Measurements from ENCODE around the gene SLC26A5. TPM values are rescaled to one million over a fixed set of nuclear protein-coding genes. Genes with fewer than 3 reads are reported as not detected.
A peak's percentile ranks its signal among the peaks of the same experiment; 100 is the strongest.

The SLC26A5 gene, protein sequence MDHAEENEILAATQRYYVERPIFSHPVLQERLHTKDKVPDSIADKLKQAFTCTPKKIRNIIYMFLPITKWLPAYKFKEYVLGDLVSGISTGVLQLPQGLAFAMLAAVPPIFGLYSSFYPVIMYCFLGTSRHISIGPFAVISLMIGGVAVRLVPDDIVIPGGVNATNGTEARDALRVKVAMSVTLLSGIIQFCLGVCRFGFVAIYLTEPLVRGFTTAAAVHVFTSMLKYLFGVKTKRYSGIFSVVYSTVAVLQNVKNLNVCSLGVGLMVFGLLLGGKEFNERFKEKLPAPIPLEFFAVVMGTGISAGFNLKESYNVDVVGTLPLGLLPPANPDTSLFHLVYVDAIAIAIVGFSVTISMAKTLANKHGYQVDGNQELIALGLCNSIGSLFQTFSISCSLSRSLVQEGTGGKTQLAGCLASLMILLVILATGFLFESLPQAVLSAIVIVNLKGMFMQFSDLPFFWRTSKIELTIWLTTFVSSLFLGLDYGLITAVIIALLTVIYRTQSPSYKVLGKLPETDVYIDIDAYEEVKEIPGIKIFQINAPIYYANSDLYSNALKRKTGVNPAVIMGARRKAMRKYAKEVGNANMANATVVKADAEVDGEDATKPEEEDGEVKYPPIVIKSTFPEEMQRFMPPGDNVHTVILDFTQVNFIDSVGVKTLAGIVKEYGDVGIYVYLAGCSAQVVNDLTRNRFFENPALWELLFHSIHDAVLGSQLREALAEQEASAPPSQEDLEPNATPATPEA
- total RNA-seq (2021; fragmentation: NEBNext Ultra II Directional; extraction: Animal tissue kit (Norgen Biotek cat#: 25700)) = 0.24 and 0.40 TPM in 2 replicates
- 0.09 and 0.24 TPM in 2 replicates for polyA plus RNA-seq (2011; rRNA removed)
- polyA plus RNA-seq (2011; cell fraction: cytosol; rRNA removed) = 0.22 TPM
- polyA plus RNA-seq (2011; cell fraction: nucleus; rRNA removed) = 0.26 TPM
- polyA plus RNA-seq (2012, experiment 1 of 2) = 0.09 to 0.19 TPM (median 0.14 TPM) in 4 replicates
- polyA plus RNA-seq (2012, experiment 2 of 2) = not detected
- 0.18 TPM for polyA plus RNA-seq (2013, experiment 1 of 2)
- 0.07 TPM for polyA plus RNA-seq (2013, experiment 2 of 2)
- 0.15 and 0.60 TPM in 2 replicates for polyA minus RNA-seq (2011; rRNA and poly(A)+ RNA removed)
- polyA minus RNA-seq (2011; cell fraction: cytosol; rRNA and poly(A)+ RNA removed) = 0.59 TPM
- 1.8 TPM for polyA minus RNA-seq (2011; cell fraction: nucleus; rRNA and poly(A)+ RNA removed)
- long read RNA-seq, experiment 1 = 0 reads
- long read RNA-seq, experiment 2 = 0 reads

DNA sequence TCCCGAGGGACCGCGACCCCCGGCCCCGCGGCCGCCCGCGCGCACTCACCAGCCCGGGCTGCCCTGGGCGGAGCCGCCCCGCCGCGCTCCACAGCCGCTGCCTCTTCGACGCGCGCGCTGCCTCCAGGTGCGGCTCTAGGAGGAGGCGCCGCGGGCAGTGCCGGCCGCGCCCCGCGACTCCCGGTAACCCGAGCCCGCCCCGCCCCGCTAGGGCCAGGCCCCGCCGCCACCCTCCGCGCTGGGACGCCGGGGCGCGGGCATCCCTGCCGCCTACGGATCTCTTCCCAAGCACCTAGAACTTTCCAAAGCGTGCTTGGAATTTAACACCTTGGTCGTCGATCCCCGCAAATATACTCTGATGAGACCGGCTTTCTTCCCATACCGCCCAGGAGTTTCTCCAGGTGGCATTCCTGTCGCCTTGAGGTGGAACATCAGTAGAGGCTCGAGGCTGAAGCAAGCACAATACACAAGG lies at the start of gene SLC26A5:
Gene SLC26A5, minus strand, starts transcription at position 159 of the 472 bp plus-strand sequence. CDS start 24,693 bp downstream, outside the sequence.
- FAIRE-seq = no peak
- no peak within 1 kb of the TSS for H4K5ac ChIP-seq (ENCODE audit: insufficient read length, low read depth, low read length)
- no peak within 1 kb of the TSS for H2BK120ac ChIP-seq (replicated peaks; ENCODE audit: low read depth, low read length)
- no peaks in the 10 kb centered on the region for H3K36me3 ChIP-seq (ENCODE audit: control insufficient read depth in 2 of 4, insufficient read depth in 4 of 4, low read length in 3 of 4)
- no peak within 1 kb of the TSS for H2BK5ac ChIP-seq (ENCODE audit: low read depth, low read length)
- peak within 1 kb of the TSS; percentile 27 to 59 (median 39) for H3K4me3 ChIP-seq (ENCODE audit: extremely low read depth in 1 of 4, insufficient read depth in 2 of 4, low read depth in 3 of 4, low read length in 4 of 4)
- no peak within 1 kb of the TSS for H4K8ac ChIP-seq (ENCODE audit: extremely low read depth, insufficient read depth, low read length)
- WGBS, 2 experiments (ENCODE audit: extremely low coverage in 1 of 2, insufficient coverage in 1 of 2, insufficient read length in 1 of 2, insufficient replicate concordance in 2 of 2, low coverage in 1 of 2, low lambda C conversion rate in 2 of 2, missing lambda C conversion rate in 1 of 2) = 6% methylated on average over 51 of the region's 54 CpGs; no CpG with 5 or more reads in 1 of the 2 experiments
- peak within 1 kb of the TSS; percentile 71 to 83 for H3K4me2 ChIP-seq (ENCODE audit: insufficient read depth in 1 of 2, low read depth in 2 of 2, low read length in 2 of 2)
- H3K23ac ChIP-seq (ENCODE audit: insufficient read length) = no peak within 1 kb of the TSS
- peak within 1 kb of the TSS; percentile 71 for H3K18ac ChIP-seq (ENCODE audit: extremely low read depth, low read length)
- H2BK20ac ChIP-seq (ENCODE audit: low read length) = no peak within 1 kb of the TSS
- peaks cover 1 to 38% (median 28%) of the 10 kb centered on the region in 4 experiments for H3K27me3 ChIP-seq (replicated peaks in 1 of 4; ENCODE audit: control insufficient read depth in 3 of 4, extremely low read depth in 1 of 4, insufficient read depth in 3 of 4, low read length in 3 of 4)
- peak within 1 kb of the TSS; percentile 88 for H2AFZ ChIP-seq (ENCODE audit: low read length)
- H4K20me1 ChIP-seq (replicated peaks in 1 of 2; ENCODE audit: control insufficient read depth in 1 of 2, insufficient read depth in 2 of 2, low read length in 2 of 2) = no peaks in the 10 kb centered on the region
- no peak within 1 kb of the TSS for H3K14ac ChIP-seq (ENCODE audit: insufficient read length)
- H3K56ac ChIP-seq (replicated peaks; ENCODE audit: insufficient read length, low read depth, low read length) = no peak within 1 kb of the TSS
- peaks cover 0 to 6% (median 4%) of the 10 kb centered on the region in 4 experiments; a peak in 5 of 7 replicates for H3K4me1 ChIP-seq (replicated peaks in 1 of 4; ENCODE audit: control insufficient read depth in 3 of 4, insufficient read depth in 4 of 4, low read length in 3 of 4)
- H3K79me2 ChIP-seq (ENCODE audit: control insufficient read depth in 1 of 2, insufficient read depth in 2 of 2, low read length in 2 of 2) = no peaks in the 10 kb centered on the region
- no peak within 1 kb of the TSS for H2BK12ac ChIP-seq (ENCODE audit: low read depth, low read length)
- no peak for DNase-seq (ENCODE audit: low read depth in 1 of 2, low spot score in 2 of 2)
- no peaks in the 10 kb centered on the region for H3K9me3 ChIP-seq (ENCODE audit: insufficient read depth in 2 of 2, low read depth in 1 of 2, low read length in 1 of 2)
- no peak within 1 kb of the TSS for H2AK5ac ChIP-seq (ENCODE audit: low read depth, low read length)
- 0 out of 7 replicates have a peak within 1 kb of the TSS, but pooled peaks of 1 of the 4 experiments have one; percentile 34 for H3K9ac ChIP-seq (replicated peaks in 1 of 4; ENCODE audit: extremely low read depth in 1 of 4, low read depth in 3 of 4, low read length in 3 of 4)
- H3K23me2 ChIP-seq (ENCODE audit: low read depth, low read length) = peaks cover 4% of the 10 kb centered on the region; the same call in 1 of the 2 replicates
- CTCF ChIA-PET (ENCODE audit: partially characterized antibody) = interaction anchor here (0.6 to 2.0 kb wide), 9 partner anchors 10 to 1773 kb away, joined by 3 to 13 read pairs (median 4); no protein-coding TSS in a partner anchor
- POLR2A ChIA-PET (ENCODE audit: partially characterized antibody) = no interaction called here
- H3K4ac ChIP-seq (replicated peaks; ENCODE audit: insufficient read length, low read depth, low read length) = no peak within 1 kb of the TSS
- no peak within 1 kb of the TSS for H4K91ac ChIP-seq (replicated peaks; ENCODE audit: insufficient read length, low read length)
- H2BK15ac ChIP-seq (ENCODE audit: low read length) = no peak within 1 kb of the TSS
- no peaks in the 10 kb centered on the region for H3K79me1 ChIP-seq (ENCODE audit: low read depth, low read length)
- no peak within 1 kb of the TSS for H3K27ac ChIP-seq (ENCODE audit: low read depth, low read length)
- TF ChIP-seq KDM5A (IDR thresholded peaks at IDR 0.05; ENCODE audit: low read length) (no peak), ATF3 (IDR thresholded peaks at IDR 0.05; ENCODE audit: insufficient read depth, low read depth, low read length) (no peak), ATF2 (IDR thresholded peaks at IDR 0.05; ENCODE audit: low read length) (no peak), TCF12 (IDR thresholded peaks at IDR 0.05; ENCODE audit: low read depth, low read length) (no peak), EZH2 (IDR thresholded peaks at IDR 0.05; ENCODE audit: low read depth, low read length, severe bottlenecking) (no peak)
